Keratinocyte (primary cell): ENCODE results near the gene UBE2QL1. TPM values are rescaled to one million over a fixed set of nuclear protein-coding genes. Genes with fewer than 3 reads are reported as not detected.

Source experiments
- DNase-seq: peaks from one replicate; pipeline ENCODE4 v3.0.0-alpha.2; 2011; ENCODE audit warnings: low read depth, missing footprints, low spot score
- FAIRE-seq: peaks from 2 replicates; lab custom pipeline; 2011; peaks lifted over from hg19 to GRCh38; lab: Jason Lieb, UNC
- H2AFZ ChIP-seq: 2 replicates; pipeline ENCODE4 v1.6.0; 2012; ENCODE audit warnings: low read length, control low read depth, inconsistent platforms; ENCODE audit not compliant: control insufficient read depth
- H3K27ac ChIP-seq: 2 replicates; pipeline ENCODE4 v1.5.1; 2011; ENCODE audit warnings: low read length; ENCODE audit not compliant: control insufficient read depth, insufficient read depth
- H3K27me3 ChIP-seq: 3 replicates; pipeline ENCODE4 v1.6.0; 2011; ENCODE audit warnings: low read length; ENCODE audit not compliant: control insufficient read depth, insufficient read depth; ENCODE audit errors: extremely low read depth
- H3K36me3 ChIP-seq, 2 experiments: 2 replicates in 1 of 2; 3 replicates in 1 of 2; pipeline ENCODE4 v1.5.1; 2011; ENCODE audit warnings: low read length in 2 of 2, mild to moderate bottlenecking in 1 of 2; ENCODE audit not compliant: control insufficient read depth in 2 of 2, insufficient read depth in 2 of 2; ENCODE audit errors: extremely low read depth in 1 of 2
- H3K4me1 ChIP-seq: 3 replicates; pipeline ENCODE4 v1.5.1; 2011; ENCODE audit warnings: low read length; ENCODE audit not compliant: control insufficient read depth, insufficient read depth; ENCODE audit errors: extremely low read depth
- H3K4me2 ChIP-seq: 3 replicates; pipeline ENCODE4 v1.6.0; 2011; ENCODE audit warnings: low read depth, low read length; ENCODE audit not compliant: control insufficient read depth, insufficient read depth; ENCODE audit errors: extremely low read depth
- H3K4me3 ChIP-seq, 3 experiments: fragments of 200-600 bp in 1 of 3; sonication (generic) in 1 of 3; 2 replicates in 2 of 3; 3 replicates in 1 of 3; pipeline ENCODE4 v1.5.1; 2011 to 2016; ENCODE audit warnings: low read length in 3 of 3, mild to moderate bottlenecking in 3 of 3, control low read depth in 2 of 3, inconsistent platforms in 1 of 3, low read depth in 1 of 3, mixed read lengths in 1 of 3, mixed run types in 1 of 3, moderate library complexity in 1 of 3; ENCODE audit not compliant: control insufficient read depth in 2 of 3, insufficient read depth in 2 of 3; ENCODE audit errors: extremely low read depth in 1 of 3
- H3K79me2 ChIP-seq: 2 replicates; pipeline ENCODE4 v1.6.0; 2012; ENCODE audit warnings: low read length; ENCODE audit not compliant: control insufficient read depth, insufficient read depth
- H3K9ac ChIP-seq: 3 replicates; pipeline ENCODE4 v1.6.0; 2011; ENCODE audit warnings: low read length; ENCODE audit not compliant: control insufficient read depth, insufficient read depth; ENCODE audit errors: extremely low read depth
- H3K9me1 ChIP-seq: 3 replicates; pipeline ENCODE4 v1.6.0; 2011; ENCODE audit warnings: low read length; ENCODE audit not compliant: control insufficient read depth, insufficient read depth; ENCODE audit errors: extremely low read depth
- H3K9me3 ChIP-seq: 2 replicates; pipeline ENCODE4 v1.5.1; 2012; ENCODE audit warnings: low read depth, low read length; ENCODE audit not compliant: control insufficient read depth
- H4K20me1 ChIP-seq: 3 replicates; pipeline ENCODE4 v1.6.0; 2011; ENCODE audit warnings: low read length; ENCODE audit not compliant: control insufficient read depth, insufficient read depth; ENCODE audit errors: extremely low read depth
- CTCF ChIP-seq, 3 experiments: IDR thresholded peaks in 1 of 3; conservative IDR thresholded peaks in 1 of 3; optimal IDR thresholded peaks in 1 of 3; 2 replicates in 2 of 3; 3 replicates in 1 of 3; pipeline versions ENCODE3 to v1.5.1; 2011; ENCODE audit warnings: low read length in 3 of 3, mild to moderate bottlenecking in 3 of 3, moderate library complexity in 2 of 3, control low read depth in 1 of 3, inconsistent platforms in 1 of 3; ENCODE audit not compliant: insufficient read depth in 2 of 3; ENCODE audit errors: extremely low read depth in 1 of 3
- EZH2 ChIP-seq: IDR thresholded peaks from one replicate; pipeline ENCODE4 v1.6.1; 2012; ENCODE audit warnings: inconsistent platforms, mild to moderate bottlenecking, low read length, moderate library complexity
- dilution Hi-C: fragments of 300-500 bp; cut with MboI; formaldehyde crosslinking; loops from one replicate; pipeline ENCODE4 v1.7.0; 2020; ENCODE audit warnings: low sequenced_read_pairs; ENCODE audit not compliant: extremely low pct_ligation_motif_present
- polyA plus RNA-seq, 5 experiments: library from polyadenylated mRNA; depleted of rRNA in 3 of 5; stranded (reverse) in 3 of 5; stranded (forward) in 1 of 5; unstranded in 1 of 5; fragments of >200 nt; gene quantifications; 1 replicate in 1 of 5; 2 replicates in 3 of 5; 3 replicates in 1 of 5; pipeline versions ENCODE4 v1.2.1 to v1.2.3, GENCODE V29; 2011 to 2012; ENCODE audit warnings: missing spikeins in 2 of 5, low read depth in 1 of 5, low replicate concordance in 1 of 5

UBE2QL1 gene
- polyA plus RNA-seq, 1 donor (not counting 4 experiments of a cell fraction or from before 2014, with no cell fraction given), result not detected

DNA sequence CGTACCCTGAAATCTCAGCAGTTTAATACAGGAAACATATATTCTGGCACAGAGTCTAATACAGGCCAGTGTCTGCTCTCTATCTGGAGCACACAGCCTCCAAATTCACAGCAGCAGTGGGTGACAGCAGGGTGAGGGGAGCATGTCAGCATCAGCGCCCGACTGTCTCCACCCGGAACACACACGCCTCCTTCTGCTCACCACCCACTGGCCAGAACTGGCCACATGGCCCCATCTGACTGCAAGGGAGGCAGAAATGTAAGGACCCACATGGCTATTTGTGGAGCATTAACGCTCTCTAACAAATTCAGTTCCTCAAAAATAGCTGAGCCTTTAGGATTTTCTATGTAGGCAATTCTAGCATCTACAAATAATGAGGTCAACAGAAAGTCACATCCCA lies 24.6 kb downstream of the UBE2QL1 start:
- H3K9me3 ChIP-seq, result peaks cover 2% of the 10 kb centered on the region
- no peaks in the 10 kb centered on the region for H3K36me3 ChIP-seq
- H3K4me1 ChIP-seq, result no peaks in the 10 kb centered on the region
- H3K4me2 ChIP-seq, result no peak overlapping the region
- no peaks in the 10 kb centered on the region for H3K79me2 ChIP-seq
- no peaks in the 10 kb centered on the region for H4K20me1 ChIP-seq
- no peak for DNase-seq
- no peaks in the 10 kb centered on the region for H3K9me1 ChIP-seq
- no peak overlapping the region for H2AFZ ChIP-seq
- dilution Hi-C loops, result no loop called here
- H3K4me3 ChIP-seq, result no peak overlapping the region
- no peaks in the 10 kb centered on the region for H3K27me3 ChIP-seq
- TF ChIP-seq EZH2 (no peak), CTCF (optimal IDR thresholded peaks at IDR 0.05 in 1 of 3, IDR thresholded peaks at IDR 0.05 in 1 of 3, conservative IDR thresholded peaks at IDR 0.05 in 1 of 3; ENCODE audit: extremely low read depth in 1 of 3, insufficient read depth in 2 of 3, low read length in 3 of 3) (no peak)
- H3K9ac ChIP-seq, result no peak overlapping the region
- FAIRE-seq, result no peak
- no peak overlapping the region for H3K27ac ChIP-seq

DNA sequence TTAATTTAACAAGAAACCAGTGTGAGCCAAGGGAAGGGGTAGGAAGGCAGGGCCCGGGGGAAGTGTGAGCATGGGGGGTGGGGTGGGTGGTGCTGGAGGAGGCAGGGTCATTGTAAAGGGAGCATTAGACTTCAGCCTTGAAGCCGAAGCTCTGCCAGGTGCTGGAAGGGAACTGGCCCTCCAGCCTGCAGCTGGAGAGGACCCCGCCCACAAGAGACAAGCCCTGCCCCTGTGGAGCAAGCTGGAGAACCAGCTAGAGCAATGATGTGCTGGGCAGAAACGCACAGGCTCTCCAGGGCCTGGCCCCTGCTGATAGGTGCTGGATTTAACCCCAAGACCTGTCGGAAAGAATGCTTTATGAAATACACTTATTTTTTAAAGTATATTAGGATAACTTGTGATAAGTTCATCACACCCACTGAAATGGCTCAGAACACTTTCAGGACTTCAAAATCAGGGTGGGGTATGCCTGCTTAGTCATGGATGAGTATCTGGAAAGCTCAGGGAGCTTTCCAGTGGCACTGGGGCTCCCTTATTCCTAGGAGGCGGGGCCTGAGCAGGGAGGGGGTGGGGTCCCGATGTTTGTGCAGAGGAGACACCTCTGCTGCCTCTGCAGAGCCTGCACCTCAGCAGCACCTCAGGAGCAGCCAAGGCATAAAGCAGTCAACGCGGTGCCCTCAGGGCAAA lies 27.1 kb downstream of the UBE2QL1 start:
- TF ChIP-seq EZH2 (no peak), CTCF (optimal IDR thresholded peaks at IDR 0.05 in 1 of 3, IDR thresholded peaks at IDR 0.05 in 1 of 3, conservative IDR thresholded peaks at IDR 0.05 in 1 of 3; ENCODE audit: extremely low read depth in 1 of 3, insufficient read depth in 2 of 3, low read length in 3 of 3) (no peak)
- H3K4me1 ChIP-seq, result no peaks in the 10 kb centered on the region
- DNase-seq (no peak), FAIRE-seq (no peak)
- no peak overlapping the region for H3K4me3 ChIP-seq
- no peak overlapping the region for H3K4me2 ChIP-seq
- H3K9me1 ChIP-seq, result no peaks in the 10 kb centered on the region
- no peak overlapping the region for H3K9ac ChIP-seq
- H4K20me1 ChIP-seq, result no peaks in the 10 kb centered on the region
- H3K27me3 ChIP-seq, result no peaks in the 10 kb centered on the region
- dilution Hi-C loops, result no loop called here
- H3K36me3 ChIP-seq, result no peaks in the 10 kb centered on the region
- no peaks in the 10 kb centered on the region for H3K79me2 ChIP-seq
- H3K9me3 ChIP-seq, result peaks cover 2% of the 10 kb centered on the region
- H2AFZ ChIP-seq, result no peak overlapping the region
- no peak overlapping the region for H3K27ac ChIP-seq
